NT2/D1 (cell line): ENCODE results near the gene ITFG1.

Source experiments
- SUZ12 ChIP-seq: IDR thresholded peaks from 2 replicates; pipeline ENCODE4 v1.6.1; 2011; ENCODE audit not compliant: insufficient read length, insufficient read depth; ENCODE audit errors: extremely low read depth
- YY1 ChIP-seq: IDR thresholded peaks from 2 replicates; pipeline ENCODE4 v1.6.1; 2011; ENCODE audit not compliant: insufficient read length, insufficient read depth
- ZNF274 ChIP-seq: IDR thresholded peaks from 2 replicates; pipeline ENCODE4 v1.6.1; 2011; ENCODE audit warnings: mild to moderate bottlenecking, low read depth, low read length

- TF ChIP-seq ZNF274 (no peak), YY1 (no peak), SUZ12 (no peak)
Measured at GRCh38 chr16:47395733-47396498, 64.9 kb downstream of the ITFG1 start.
